ENCODE data around the gene TEP1. TPM values are rescaled to one million over a fixed set of nuclear protein-coding genes. Genes with fewer than 3 reads are reported as not detected.

TEP1 gene
- total and polyA plus RNA-seq, 2 experiments from 2014 or later = 5.2 to 12.9 TPM

DNA sequence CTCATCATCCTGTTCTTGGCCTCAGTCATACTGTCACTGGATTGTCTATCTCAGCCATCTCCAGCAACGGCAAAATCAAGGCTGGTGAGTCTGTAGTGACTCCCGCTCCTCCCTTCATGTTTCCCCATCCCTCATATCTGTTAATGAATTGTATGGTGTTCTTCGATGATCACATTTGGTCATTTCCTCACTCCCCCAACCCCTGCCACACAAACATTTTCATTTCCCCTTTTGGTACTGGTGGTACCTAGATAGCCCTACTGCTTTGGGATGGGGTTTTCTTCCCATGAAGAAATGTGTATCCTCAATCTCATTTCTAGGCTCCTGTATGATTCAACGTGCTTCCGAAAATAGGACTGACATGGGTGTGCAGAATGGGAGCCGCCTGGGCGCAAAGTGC lies 25.4 kb upstream of the TEP1 start:
- TF ChIP-seq EZH2phosphoT487 (IDR thresholded peaks at IDR 0.05; ENCODE audit: insufficient read depth, low read depth) = no peak
- TF ChIP-seq EZH2 (IDR thresholded peaks at IDR 0.05; ENCODE audit: insufficient read depth, poor library complexity, severe bottlenecking) = no peak
- no peaks in the 10 kb centered on the region for H3K9me2 ChIP-seq (ENCODE audit: insufficient read depth)
- in situ Hi-C loops (cut with MboI) = no loop called here
- H3F3A ChIP-seq (ENCODE audit: insufficient read depth) = no peaks in the 10 kb centered on the region
- H3K4me2 ChIP-seq (ENCODE audit: unreplicated experiment) = no peak overlapping the region
- H3K27ac ChIP-seq = no peak overlapping the region
- 88 to 89% methylated on average over 7 of the region's 7 CpGs for WGBS, 2 experiments (ENCODE audit: low coverage in 1 of 2, low lambda C conversion rate in 2 of 2, missing lambda C conversion rate in 2 of 2)
- no peaks in the 10 kb centered on the region for H3K36me3 ChIP-seq (ENCODE audit: low read depth)
- peaks cover 9% of the 10 kb centered on the region for H3K4me1 ChIP-seq (ENCODE audit: insufficient read depth)
- no peaks in the 10 kb centered on the region for H3K79me2 ChIP-seq (ENCODE audit: insufficient read depth)
- DNase-seq = no peak
- no peak overlapping the region for H3K9ac ChIP-seq
- no peaks in the 10 kb centered on the region for H3K9me3 ChIP-seq (ENCODE audit: low read depth)
- H2AFZ ChIP-seq = no peak overlapping the region
- H3K4me3 ChIP-seq = no peak overlapping the region
- H3K27me3 ChIP-seq (replicated peaks; ENCODE audit: insufficient read depth) = no peaks in the 10 kb centered on the region
- no peaks in the 10 kb centered on the region for H4K20me1 ChIP-seq (ENCODE audit: insufficient read depth)

DNA sequence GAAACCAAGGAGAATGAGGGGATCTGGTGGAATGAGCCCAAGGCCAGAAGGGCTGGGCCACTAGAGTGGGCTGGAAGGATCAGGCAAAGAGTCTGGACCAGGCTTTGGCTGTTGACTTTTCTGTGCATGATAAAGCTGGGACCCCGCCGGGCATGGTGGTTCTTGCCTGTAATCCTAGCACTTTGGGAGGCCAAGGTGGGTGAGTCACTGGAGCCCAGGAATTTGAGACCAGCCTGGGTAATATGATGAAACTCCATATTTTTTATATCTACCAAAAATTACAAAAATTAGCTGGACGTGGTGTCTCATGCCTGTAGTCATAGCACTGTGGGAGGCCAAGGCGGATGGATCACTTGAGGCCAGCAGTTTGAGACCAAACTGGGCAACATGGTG lies 23.1 kb upstream of the TEP1 start:
- no peaks in the 10 kb centered on the region for H4K20me1 ChIP-seq (ENCODE audit: insufficient read depth)
- no peaks in the 10 kb centered on the region for H3K36me3 ChIP-seq (ENCODE audit: low read depth)
- peaks cover 9% of the 10 kb centered on the region for H3K4me1 ChIP-seq (ENCODE audit: insufficient read depth)
- in situ Hi-C loops (cut with MboI) = no loop called here
- no peaks in the 10 kb centered on the region for H3K27me3 ChIP-seq (replicated peaks; ENCODE audit: insufficient read depth)
- H3K79me2 ChIP-seq (ENCODE audit: insufficient read depth) = no peaks in the 10 kb centered on the region
- peak overlapping the region; percentile 31 for H3K4me2 ChIP-seq (ENCODE audit: unreplicated experiment)
- peak overlapping the region; percentile 53 for H3K27ac ChIP-seq
- no peak overlapping the region for H2AFZ ChIP-seq
- peak; percentile 77 for DNase-seq
- H3K9me3 ChIP-seq (ENCODE audit: low read depth) = no peaks in the 10 kb centered on the region
- WGBS, 2 experiments (ENCODE audit: low coverage in 1 of 2, low lambda C conversion rate in 2 of 2, missing lambda C conversion rate in 2 of 2) = 56 to 57% methylated on average over 4 of the region's 4 CpGs
- TF ChIP-seq EZH2 (IDR thresholded peaks at IDR 0.05; ENCODE audit: insufficient read depth, poor library complexity, severe bottlenecking) (no peak), EZH2phosphoT487 (IDR thresholded peaks at IDR 0.05; ENCODE audit: insufficient read depth, low read depth) (no peak)
- H3K9me2 ChIP-seq (ENCODE audit: insufficient read depth) = no peaks in the 10 kb centered on the region
- no peaks in the 10 kb centered on the region for H3F3A ChIP-seq (ENCODE audit: insufficient read depth)
- H3K4me3 ChIP-seq = no peak overlapping the region
- H3K9ac ChIP-seq = no peak overlapping the region

DNA sequence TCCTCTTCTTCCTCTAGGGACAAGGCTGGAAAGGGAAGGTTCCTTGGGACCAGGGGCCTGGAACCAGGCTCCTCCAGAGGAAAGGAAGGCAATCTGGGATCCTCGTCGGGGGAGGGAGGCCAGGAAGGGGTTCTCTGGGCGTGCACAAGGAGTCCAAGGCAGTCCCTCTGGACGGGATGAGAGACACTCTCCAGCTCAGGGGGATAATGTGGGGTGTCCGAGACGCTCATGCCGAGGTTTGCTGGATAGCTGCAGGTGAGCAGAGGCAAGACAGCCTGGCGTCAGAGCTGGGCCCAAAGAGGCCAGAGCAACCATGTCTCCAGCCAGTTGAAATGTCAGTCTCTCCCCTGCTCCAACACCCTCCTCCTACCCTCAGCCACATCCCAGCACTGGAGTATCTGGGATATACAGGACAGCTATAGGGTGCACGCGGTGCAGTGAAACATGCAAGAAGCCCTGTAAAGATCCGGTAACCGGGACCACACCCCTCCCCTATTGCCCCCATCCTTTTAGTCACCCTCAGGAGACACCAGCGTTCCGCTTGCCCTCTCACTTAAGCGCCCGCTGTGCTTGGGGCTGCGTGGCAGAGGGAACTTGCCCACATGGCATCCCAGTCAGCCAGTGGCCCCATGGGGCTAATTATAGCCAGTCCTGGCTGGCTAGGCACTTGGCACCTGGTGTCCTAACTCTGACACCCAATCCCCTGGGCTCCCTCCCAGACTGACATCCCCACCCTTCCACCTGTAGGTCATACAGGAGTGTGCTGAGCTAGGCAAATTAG lies 22.5 kb upstream of the TEP1 start, which contains the start of gene KLHL33:
KLHL33 (minus strand) TSS at position 585 of the 781 bp plus-strand sequence; CDS start at position 230, 355 bp downstream.
- TF ChIP-seq EZH2phosphoT487 (IDR thresholded peaks at IDR 0.05; ENCODE audit: insufficient read depth, low read depth) = no peak
- no peak for TF ChIP-seq EZH2 (IDR thresholded peaks at IDR 0.05; ENCODE audit: insufficient read depth, poor library complexity, severe bottlenecking)

DNA sequence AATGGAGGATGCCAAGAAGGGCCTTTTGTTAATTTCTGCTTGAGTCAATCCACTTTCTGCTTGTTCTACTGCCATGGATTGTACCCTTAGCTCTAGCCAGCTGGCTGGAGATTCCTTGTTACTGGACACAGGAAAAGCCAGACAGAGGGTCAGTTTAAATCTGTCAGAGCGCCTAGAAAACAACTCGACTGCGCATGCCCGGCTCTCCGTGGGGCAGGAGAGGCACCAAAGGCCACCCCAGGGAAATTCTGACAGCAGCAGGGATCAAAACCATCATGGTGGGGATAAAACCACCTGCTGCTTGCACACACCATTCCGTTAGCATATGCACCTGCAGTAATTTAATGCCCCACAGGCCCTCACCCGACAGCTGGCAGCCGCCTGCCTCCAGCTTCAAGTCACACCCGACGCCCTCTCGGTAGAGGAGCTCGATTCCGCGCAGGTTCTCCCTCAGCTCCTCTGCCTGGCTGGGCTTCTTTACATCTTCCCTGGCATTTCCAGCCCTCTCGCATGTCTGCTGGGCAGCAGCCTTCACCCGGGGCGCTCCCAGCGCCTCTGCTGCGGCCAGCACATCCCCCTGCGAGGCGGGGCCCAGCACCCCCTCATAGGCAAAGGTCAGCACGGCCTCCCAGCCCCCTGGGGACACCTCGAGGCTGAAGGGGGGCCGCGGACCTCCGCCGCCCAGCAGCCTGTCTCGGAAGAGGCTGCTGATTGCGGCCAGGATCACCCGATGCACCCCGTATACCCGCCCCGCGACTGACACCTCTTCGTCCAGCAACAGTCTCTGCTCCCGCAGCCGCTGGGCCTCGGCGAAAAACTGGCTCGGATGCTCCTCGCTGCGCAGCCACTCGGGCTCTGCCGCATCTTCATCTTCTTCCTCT lies 21.6 kb upstream of the TEP1 start:
- WGBS, 2 experiments (ENCODE audit: low coverage in 1 of 2, low lambda C conversion rate in 2 of 2, missing lambda C conversion rate in 2 of 2) = 30 to 31% methylated on average over 34 to 44 of the region's 44 CpGs
- no peaks in the 10 kb centered on the region for H3K79me2 ChIP-seq (ENCODE audit: insufficient read depth)
- H3K27ac ChIP-seq = no peak overlapping the region
- peak overlapping the region; percentile 9 for H3K4me2 ChIP-seq (ENCODE audit: unreplicated experiment)
- H3K4me3 ChIP-seq = no peak overlapping the region; the same call in 1 of the 2 replicates
- no peak overlapping the region for H3K9ac ChIP-seq
- no peaks in the 10 kb centered on the region for H3K36me3 ChIP-seq (ENCODE audit: low read depth)
- no peaks in the 10 kb centered on the region for H3K9me2 ChIP-seq (ENCODE audit: insufficient read depth)
- DNase-seq = no peak
- no peaks in the 10 kb centered on the region for H3K9me3 ChIP-seq (ENCODE audit: low read depth)
- TF ChIP-seq EZH2 (IDR thresholded peaks at IDR 0.05; ENCODE audit: insufficient read depth, poor library complexity, severe bottlenecking) (no peak), EZH2phosphoT487 (IDR thresholded peaks at IDR 0.05; ENCODE audit: insufficient read depth, low read depth) (no peak)
- in situ Hi-C loops (cut with MboI) = no loop called here
- no peaks in the 10 kb centered on the region for H3F3A ChIP-seq (ENCODE audit: insufficient read depth)
- peak overlapping the region; percentile 63 for H2AFZ ChIP-seq
- H3K27me3 ChIP-seq (replicated peaks; ENCODE audit: insufficient read depth) = no peaks in the 10 kb centered on the region
- H3K4me1 ChIP-seq (ENCODE audit: insufficient read depth) = peaks cover 9% of the 10 kb centered on the region
- no peaks in the 10 kb centered on the region for H4K20me1 ChIP-seq (ENCODE audit: insufficient read depth)

More for the DNA sequence above, 22.5 kb upstream of the TEP1 start, which contains the start of gene KLHL33:
- no peaks in the 10 kb centered on the region for H3K9me2 ChIP-seq (ENCODE audit: insufficient read depth)
- H3K4me2 ChIP-seq (ENCODE audit: unreplicated experiment) = peak within 1 kb of the TSS; percentile 31
- H3F3A ChIP-seq (ENCODE audit: insufficient read depth) = no peaks in the 10 kb centered on the region
- H3K27ac ChIP-seq = peak within 1 kb of the TSS; percentile 53
- H2AFZ ChIP-seq = peak within 1 kb of the TSS; percentile 63
- H3K27me3 ChIP-seq (replicated peaks; ENCODE audit: insufficient read depth) = no peaks in the 10 kb centered on the region
- no peaks in the 10 kb centered on the region for H4K20me1 ChIP-seq (ENCODE audit: insufficient read depth)
- no peak for DNase-seq
- WGBS, 2 experiments (ENCODE audit: low coverage in 1 of 2, low lambda C conversion rate in 2 of 2, missing lambda C conversion rate in 2 of 2) = 75 to 77% methylated on average over 17 of the region's 17 CpGs
- no peak within 1 kb of the TSS; the same call in 1 of the 2 replicates for H3K4me3 ChIP-seq
- no peak within 1 kb of the TSS for H3K9ac ChIP-seq
- peaks cover 9% of the 10 kb centered on the region for H3K4me1 ChIP-seq (ENCODE audit: insufficient read depth)
- in situ Hi-C loops (cut with MboI) = no loop called here
- no peaks in the 10 kb centered on the region for H3K9me3 ChIP-seq (ENCODE audit: low read depth)
- H3K79me2 ChIP-seq (ENCODE audit: insufficient read depth) = no peaks in the 10 kb centered on the region
- no peaks in the 10 kb centered on the region for H3K36me3 ChIP-seq (ENCODE audit: low read depth)

Data from GM23248 (cell line).